C4-2B (cell line): Measurements from ENCODE around the gene ELP5.

Experiments
- CTCF ChIP-seq: fragments of 450-650 bp; conservative IDR thresholded peaks from 2 replicates; pipeline ENCODE4 v1.5.1; 2017; ENCODE audit warnings: mild to moderate bottlenecking
- ZFX ChIP-seq: fragments of 450-650 bp; IDR thresholded peaks from 2 replicates; pipeline ENCODE4 v1.6.1; 2017

- TF ChIP-seq CTCF = no peak
- no peak for TF ChIP-seq ZFX
These were observed 28.6 kb upstream of the ELP5 start for GRCh38 chr17:7223375-7223774.
